Thoracic aorta (tissue), 2 donors: ENCODE measurements around the gene TET1. TPM values are rescaled to one million over a fixed set of nuclear protein-coding genes. Genes with fewer than 3 reads are reported as not detected.

Source experiments
- ATAC-seq: fragments of 150-250 bp; one replicate; pipeline ENCODE4 v1.8.0; 2017; ENCODE audit warnings: low read depth; ENCODE audit not compliant: insufficient number of reproducible peaks, low FRiP score
- DNase-seq: peaks from one replicate; pipeline ENCODE4 v3.0.0-alpha.2; 2020; ENCODE audit warnings: low spot score
- H3K27ac ChIP-seq, 2 donors: fragments of 200-600 bp; sonication (generic); 1 replicate in 1 of 2; 2 replicates in 1 of 2; pipeline ENCODE4 v1.5.1; 2016; ENCODE audit warnings: mild to moderate bottlenecking in 2 of 2, moderate library complexity in 2 of 2
- H3K27me3 ChIP-seq: fragments of 200-600 bp; sonication (generic); replicated peaks from 2 replicates; pipeline ENCODE4 v1.6.0; 2016; ENCODE audit warnings: mild to moderate bottlenecking; ENCODE audit not compliant: insufficient read depth
- H3K36me3 ChIP-seq: fragments of 200-600 bp; sonication (generic); one replicate; pipeline ENCODE4 v1.5.1; 2016
- H3K4me1 ChIP-seq, 2 donors: fragments of 200-600 bp; sonication (generic); 1 replicate in 1 of 2; 2 replicates in 1 of 2; pipeline versions ENCODE4 v1.5.1 to v1.6.0; 2016; ENCODE audit warnings: low read depth in 2 of 2, mild to moderate bottlenecking in 1 of 2; ENCODE audit not compliant: control insufficient read depth in 1 of 2
- H3K4me3 ChIP-seq: fragments of 200-600 bp; sonication (generic); 2 replicates; pipeline ENCODE4 v1.5.1; 2016; ENCODE audit warnings: mild to moderate bottlenecking
- H3K9me3 ChIP-seq: fragments of 200-600 bp; sonication (generic); 2 replicates; pipeline ENCODE4 v1.5.1; 2016
- CTCF ChIP-seq: fragments of 200-600 bp; sonication (generic); IDR thresholded peaks from one replicate; pipeline ENCODE4 v1.5.1; 2019; ENCODE audit warnings: antibody characterized with exemption
- total RNA-seq, 2 donors: library from RNA; depleted of rRNA; stranded (reverse); fragments of >200 nt; gene quantifications; one replicate each; pipeline versions ENCODE4 v1.1.0 to v1.2.3, GENCODE V29; 2016

The TET1 gene
- total RNA-seq, 2 donors from 2014 or later = 2.4 to 4.0 TPM

- H3K9me3 ChIP-seq = no peaks in the 10 kb centered on the region
- H3K4me1 ChIP-seq = no peaks in the 10 kb centered on the region
- ATAC-seq = no peak
- peaks cover 60% of the 10 kb centered on the region for H3K36me3 ChIP-seq
- no peak for TF ChIP-seq CTCF
- no peak for DNase-seq
- no peak overlapping the region for H3K27ac ChIP-seq
- no peak overlapping the region for H3K4me3 ChIP-seq
- H3K27me3 ChIP-seq = no peaks in the 10 kb centered on the region
These were observed 182.3 kb downstream of the TET1 start for GRCh38 chr10:68742397-68742796.

Other genes with a start within 250 kb of the TET1 start
- 10 to 100 TPM; 47.1 to 68.7 TPM for gene HNRNPH3, start 228.3 kb upstream of the TET1 start, total RNA-seq
- gene PBLD, start 227.4 kb upstream of the TET1 start, total RNA-seq = 1 to 10 TPM; 8.0 to 9.5 TPM
- 10 to 100 TPM; 27.5 to 44.0 TPM for gene RUFY2, start 153.1 kb upstream of the TET1 start, total RNA-seq
- gene DNA2, start 88.4 kb upstream of the TET1 start, total RNA-seq = 1 to 10 TPM; 1.6 to 5.1 TPM
- 10 to 100 TPM; 16.9 to 26.2 TPM for gene SLC25A16, start 32.8 kb upstream of the TET1 start, total RNA-seq
- 10 to 100 TPM; 48.6 to 86.9 TPM for gene CCAR1, start 160.9 kb downstream of the TET1 start, total RNA-seq